GM18508 (cell line): ENCODE measurements around the gene KRTAP10-7.
"Not testable (repeated sequence)": the region's sequence is repeated elsewhere in the genome, so short reads cannot be mapped to it uniquely, and the experiment has no call there.

Experiments
- ATAC-seq: cut with Tn5 transposase; IDR thresholded peaks from one replicate; pipeline ENCODE4 v1.9.1; 2021; ENCODE audit warnings: moderate number of reproducible peaks; ENCODE audit not compliant: insufficient read depth, unreplicated experiment

Gene KRTAP10-7, protein sequence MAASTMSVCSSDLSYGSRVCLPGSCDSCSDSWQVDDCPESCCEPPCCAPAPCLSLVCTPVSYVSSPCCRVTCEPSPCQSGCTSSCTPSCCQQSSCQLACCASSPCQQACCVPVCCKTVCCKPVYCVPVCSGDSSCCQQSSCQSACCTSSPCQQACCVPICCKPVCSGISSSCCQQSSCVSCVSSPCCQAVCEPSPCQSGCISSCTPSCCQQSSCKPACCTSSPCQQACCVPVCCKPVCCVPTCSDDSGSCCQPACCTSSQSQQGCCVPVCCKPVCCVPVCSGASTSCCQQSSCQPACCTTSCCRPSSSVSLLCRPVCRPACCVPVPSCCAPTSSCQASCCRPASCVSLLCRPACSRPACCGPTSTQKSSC

DNA sequence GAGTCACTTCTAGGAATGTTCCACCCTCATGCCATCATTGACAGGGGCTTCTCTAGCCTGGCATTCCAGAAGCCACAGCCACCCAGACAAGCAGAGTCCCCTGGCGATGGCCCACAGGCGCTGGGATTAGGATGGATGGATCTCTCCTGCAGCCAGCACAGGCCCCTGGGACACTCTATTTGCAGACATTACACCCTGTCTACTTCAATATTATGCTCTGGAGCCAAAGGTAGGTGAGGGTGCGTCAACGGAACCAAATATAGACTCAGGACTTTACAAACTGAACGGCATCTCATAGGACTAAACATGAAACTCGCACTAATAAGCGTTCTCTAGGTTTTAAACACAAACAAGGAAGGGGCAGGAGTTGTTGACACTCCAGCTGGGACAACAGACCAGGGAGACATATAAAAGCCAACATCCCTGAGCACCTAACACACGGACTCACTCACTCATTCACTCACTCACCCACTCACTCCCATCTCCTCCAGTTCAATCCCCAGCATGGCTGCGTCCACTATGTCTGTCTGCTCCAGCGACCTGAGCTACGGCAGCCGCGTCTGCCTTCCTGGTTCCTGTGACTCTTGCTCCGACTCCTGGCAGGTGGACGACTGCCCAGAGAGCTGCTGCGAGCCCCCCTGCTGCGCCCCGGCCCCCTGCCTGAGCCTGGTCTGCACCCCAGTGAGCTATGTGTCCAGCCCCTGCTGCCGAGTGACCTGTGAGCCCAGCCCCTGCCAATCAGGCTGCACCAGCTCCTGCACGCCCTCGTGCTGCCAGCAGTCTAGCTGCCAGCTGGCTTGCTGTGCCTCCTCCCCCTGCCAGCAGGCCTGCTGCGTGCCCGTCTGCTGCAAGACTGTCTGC, at the start of gene KRTAP10-7:
Gene KRTAP10-7 (plus strand): TSS at position 480 of the 861 bp plus-strand sequence. CDS start 25 bp downstream, at position 505.
- not testable (repeated sequence) for ATAC-seq

DNA sequence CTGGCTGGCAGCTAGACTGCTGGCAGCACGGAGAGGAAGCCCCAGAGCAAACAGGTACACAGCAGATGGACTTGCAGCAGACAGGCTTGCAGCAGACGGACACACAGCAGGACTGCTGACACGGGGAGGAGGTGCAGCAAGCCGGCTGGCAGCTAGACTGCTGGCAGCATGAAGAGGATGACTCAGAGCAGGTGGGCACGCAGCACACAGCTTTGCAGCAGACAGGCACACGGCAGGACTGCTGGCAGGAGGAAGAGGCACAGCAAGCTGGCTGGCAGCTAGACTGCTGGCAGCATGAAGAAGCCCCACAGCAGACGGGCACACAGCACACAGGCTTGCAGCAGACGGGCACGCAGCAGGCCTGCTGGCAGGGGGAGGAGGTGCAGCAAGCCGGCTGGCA, 49.6 kb upstream of the KRTAP10-7 start:
- ATAC-seq, result no peak

DNA sequence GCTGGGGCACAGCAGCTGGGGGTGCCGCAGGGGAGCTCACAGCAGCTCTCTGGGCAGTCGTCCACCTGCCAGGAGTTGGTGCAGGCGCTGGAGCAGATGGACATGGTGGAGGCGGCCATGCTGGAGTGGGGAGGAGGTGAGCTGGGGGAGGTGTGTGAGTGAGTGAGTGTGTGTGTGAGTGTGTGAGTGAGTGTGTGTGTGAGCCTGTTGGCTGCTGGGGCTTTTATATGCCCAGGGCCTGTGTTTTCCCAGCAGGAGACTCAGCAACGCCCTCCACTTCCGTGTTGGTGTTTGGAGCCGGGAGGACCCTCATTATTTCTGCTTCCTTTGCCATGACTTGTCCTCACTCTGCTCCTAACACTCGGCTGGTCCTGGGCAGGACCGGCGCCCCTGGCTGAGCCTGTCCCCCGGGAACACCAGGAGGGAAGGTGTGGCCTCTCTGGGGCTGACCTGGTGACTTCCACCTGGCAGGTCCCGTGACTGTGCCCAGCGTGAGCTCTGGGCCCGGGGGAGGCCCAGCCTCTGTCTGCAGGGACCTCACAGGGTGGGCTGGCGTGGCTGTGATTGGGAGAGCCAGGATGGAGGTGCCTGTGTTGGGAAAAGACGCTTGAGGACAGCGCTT, 48.9 kb upstream of the KRTAP10-7 start, which contains the start of gene KRTAP10-2:
Gene KRTAP10-2 (minus strand): TSS at position 166 of the 622 bp plus-strand sequence. CDS start 47 bp downstream, at position 119.
- ATAC-seq, result no peak

DNA sequence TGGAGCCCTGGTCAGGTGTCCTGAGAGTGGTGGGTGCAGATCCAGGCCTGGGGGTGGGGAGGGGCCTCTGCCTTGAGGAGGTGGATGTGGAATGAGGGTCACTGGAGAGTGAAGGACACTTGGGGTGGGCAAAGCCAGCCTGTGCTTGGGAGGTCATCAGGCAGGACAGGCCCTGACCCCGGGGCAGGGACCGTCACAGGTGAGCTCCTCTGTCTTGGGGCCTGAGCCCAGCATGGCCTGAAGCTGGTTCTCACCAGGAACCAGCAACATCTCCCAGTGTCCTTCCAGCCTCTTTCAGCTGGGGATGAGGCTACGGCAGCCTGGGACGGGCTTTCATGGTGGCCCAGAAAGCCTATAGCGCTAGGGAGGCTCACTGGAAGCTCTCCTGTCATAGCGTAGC, 48.3 kb upstream of the KRTAP10-7 start:
- ATAC-seq, result no peak

DNA sequence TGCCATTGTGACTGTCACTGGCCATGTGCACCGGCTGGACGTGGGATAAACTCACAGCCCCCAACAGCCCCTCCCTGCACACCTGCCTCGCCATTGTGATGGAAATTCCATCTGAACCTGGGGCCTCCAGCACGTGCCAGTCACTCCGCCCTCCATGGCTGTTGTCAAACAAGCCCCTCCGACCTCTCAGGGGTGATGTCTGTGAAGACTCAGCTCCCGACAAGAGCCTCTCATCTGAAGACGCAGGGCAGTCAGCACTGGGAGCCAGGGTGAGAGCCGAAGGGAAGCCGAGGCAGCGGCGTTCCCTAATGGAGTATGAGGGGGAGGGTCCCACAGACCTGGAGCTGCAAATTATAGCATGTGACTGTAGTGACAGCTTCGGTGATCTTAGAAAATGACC, 47.7 kb upstream of the KRTAP10-7 start:
- ATAC-seq, result no peak

DNA sequence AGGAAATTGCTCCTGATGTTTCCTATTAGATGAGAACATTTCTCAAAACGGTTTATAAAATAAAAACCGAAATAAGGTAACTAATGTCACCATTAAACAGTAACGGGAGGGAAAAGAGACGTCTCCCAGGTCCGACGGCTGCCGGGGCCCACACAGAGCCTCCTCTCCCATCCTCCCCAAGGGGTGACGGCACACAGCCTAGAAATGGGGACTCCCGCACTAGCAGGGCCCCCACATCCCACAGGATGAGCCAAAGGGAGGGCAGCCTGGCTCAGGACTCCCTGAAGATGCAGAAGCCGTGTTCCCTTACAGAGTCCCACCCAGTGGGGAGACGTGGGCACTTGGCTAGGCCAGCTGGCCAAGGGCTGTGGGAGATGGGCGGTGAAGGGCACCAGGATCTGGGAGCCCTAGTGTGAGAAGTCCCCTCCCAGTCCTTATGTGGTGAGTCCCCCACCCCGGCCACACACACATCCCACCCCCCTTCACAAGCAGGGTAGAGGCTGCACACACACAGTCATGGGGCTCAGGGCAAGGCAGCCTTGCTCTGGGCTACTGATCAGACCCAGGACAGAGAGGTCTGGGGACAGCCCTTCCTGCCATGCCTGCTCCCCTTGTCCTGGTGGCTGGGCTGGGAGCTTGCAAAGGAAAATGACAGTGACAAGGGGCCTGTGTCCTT, 45.1 kb upstream of the KRTAP10-7 start:
- no peak for ATAC-seq

DNA sequence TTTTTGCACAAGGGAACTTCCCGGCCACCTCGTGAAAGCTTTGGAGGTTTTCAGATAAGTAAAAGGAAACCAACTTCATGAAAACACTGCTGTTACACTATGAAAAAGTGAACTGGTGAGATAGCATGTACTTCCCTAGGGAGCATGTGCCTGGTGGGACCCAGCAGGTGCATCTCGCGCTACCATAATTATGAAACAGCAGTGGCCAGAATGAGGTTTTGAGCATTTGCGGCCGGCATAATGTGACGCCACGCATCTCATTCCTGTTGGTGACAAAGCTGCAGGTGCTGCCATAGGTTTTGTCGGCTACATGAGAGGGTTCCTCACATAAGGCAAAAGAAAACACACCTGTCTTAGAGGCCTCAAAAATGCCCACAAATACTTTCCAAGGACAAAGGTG, 43.5 kb upstream of the KRTAP10-7 start:
- no peak for ATAC-seq

DNA sequence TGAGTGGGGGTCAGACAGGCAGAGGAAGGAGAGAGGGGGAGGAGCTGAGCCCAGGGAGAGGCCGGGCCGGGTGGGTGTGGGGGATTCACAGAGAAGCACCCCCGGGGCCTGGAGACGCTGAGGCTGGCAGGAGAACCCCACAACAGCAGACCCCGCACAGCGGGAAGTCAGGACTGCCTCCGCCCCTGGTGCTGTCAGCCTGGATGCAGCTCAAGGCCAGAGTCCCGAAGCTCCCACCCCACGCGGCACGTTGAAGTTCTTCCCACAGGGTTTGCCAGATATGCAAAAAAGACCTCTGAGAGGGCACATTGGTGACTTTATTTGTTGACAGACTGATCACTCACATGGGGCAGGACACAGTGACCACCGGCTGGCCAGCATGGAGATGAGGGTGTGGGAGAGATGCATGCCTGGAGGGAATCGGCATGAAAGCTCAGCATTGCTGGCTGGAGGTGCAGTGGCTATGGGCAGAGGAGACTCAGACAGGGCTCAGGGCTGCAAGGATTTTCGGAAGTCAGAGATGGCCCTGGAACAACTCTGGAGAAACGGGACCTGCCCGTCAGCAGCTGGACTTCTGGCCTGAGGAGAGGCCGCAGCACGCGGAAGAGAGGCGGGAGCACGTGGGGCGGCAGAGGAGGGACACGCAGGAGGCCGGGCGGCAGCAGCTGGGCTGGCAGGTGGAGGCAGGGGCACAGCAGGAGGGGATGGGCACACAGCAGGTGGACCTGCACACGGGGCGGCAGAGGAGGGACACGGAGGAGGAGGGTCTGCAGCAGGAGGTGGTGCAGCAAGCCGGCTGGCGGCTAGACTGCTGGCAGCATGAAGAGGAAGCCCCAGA, 42.7 kb upstream of the KRTAP10-7 start:
- no peak for ATAC-seq

DNA sequence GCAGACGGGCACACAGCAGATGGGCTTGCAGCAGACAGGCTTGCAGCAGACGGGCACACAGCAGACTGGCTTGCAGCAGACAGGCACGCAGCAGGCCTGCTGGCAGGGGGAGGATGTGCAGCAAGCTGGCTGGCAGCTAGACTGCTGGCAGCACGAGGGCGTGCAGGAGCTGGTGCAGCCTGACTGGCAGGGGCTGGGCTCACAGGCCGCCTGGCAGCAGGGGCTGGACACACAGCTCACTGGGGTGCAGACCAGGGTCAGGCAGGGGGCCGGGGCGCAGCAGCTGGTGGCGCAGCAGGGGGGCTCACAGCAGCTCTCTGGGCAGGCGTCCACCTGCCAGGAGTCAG, 42.1 kb upstream of the KRTAP10-7 start:
- not testable (repeated sequence) for ATAC-seq

DNA sequence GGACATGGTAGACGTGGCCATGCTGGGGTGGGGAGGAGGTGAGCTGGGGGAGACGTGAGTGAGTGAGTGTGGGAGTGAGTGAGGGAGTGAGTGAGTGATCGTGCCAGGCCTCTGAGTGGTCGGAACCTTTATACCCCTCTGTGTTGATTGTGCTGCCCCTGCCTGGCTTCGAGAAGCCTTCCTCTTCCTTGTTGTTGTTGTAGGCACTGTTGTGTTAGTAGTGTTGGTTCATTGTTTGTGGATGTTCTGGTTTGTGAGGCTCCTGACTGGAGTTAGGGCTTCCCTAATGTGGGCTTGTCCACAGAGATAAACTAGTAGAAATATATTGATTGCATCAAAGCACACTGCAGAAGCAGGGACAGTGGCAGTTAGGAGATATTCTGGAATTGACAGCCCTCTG, 41.7 kb upstream of the KRTAP10-7 start, which contains the start of gene KRTAP10-3:
Gene KRTAP10-3 (minus strand): TSS at position 101 of the 400 bp plus-strand sequence. CDS start 80 bp downstream, at position 21.
- no peak for ATAC-seq

DNA sequence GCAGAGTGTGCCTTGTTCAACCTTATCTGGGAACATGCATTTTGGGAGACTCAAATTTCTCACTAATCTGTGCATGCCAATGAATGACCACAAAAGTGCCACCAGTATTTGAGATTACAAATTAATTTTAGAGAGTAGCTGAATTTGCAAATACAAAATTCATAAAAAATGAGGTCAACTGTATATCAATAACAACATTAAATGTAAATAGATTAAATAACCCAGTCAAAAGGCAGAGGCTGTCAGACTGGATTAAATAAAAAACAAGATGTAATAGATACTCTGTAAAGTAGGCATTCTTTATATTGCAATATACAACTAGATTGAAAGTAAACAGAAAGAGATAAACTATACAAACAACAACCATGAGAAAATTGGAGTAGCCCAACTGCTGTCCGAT, 36.3 kb upstream of the KRTAP10-7 start:
- ATAC-seq, result no peak

DNA sequence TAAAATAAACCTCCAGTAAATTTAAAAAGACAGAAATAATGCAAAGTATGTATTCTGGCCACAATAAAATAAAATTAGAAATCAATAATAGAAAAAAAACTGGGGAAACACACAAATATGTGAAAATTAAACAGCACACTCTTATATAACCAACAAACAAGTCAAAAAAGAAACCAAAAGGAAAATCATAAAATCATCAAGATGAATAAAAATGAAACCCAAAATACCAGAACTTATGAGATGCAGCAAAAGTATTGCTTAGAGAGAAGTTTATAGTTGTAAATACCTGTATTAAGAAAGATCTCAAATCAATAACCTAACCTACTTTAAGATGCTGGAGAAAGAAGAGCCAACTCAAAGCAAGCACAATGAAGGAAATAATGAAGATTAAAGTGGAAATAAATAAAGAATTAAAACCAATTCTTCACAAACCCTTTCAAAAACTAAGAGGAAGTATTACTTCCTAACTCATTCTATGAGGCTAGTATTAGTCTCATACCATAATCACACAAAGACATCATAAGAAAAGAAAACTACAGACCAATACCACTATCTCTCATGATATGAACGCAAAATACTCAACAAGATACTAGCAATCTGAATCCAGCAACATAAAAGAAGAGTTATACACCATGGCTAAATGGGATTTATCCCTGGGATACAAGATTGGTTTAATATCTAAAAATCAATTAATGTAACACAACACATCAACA, 35.4 kb upstream of the KRTAP10-7 start:
- ATAC-seq, result no peak

DNA sequence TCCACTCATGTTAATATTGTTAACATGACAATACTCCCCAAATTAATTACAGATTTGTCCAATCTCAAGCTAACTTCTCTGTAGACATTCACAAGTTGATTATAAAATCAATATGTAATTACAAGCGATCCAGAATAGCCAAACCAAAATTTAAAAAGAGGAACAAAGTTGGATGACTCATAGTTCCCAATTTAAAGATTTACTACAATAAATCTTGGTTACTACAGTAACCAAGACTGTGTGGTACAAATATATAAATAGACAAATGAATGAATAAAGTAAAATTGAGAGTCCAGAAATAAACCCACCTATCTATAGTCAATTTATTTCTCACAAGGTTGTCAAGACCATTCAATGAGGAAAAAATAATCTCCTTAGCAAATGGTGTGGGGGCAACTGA, 34.0 kb upstream of the KRTAP10-7 start:
- no peak for ATAC-seq

DNA sequence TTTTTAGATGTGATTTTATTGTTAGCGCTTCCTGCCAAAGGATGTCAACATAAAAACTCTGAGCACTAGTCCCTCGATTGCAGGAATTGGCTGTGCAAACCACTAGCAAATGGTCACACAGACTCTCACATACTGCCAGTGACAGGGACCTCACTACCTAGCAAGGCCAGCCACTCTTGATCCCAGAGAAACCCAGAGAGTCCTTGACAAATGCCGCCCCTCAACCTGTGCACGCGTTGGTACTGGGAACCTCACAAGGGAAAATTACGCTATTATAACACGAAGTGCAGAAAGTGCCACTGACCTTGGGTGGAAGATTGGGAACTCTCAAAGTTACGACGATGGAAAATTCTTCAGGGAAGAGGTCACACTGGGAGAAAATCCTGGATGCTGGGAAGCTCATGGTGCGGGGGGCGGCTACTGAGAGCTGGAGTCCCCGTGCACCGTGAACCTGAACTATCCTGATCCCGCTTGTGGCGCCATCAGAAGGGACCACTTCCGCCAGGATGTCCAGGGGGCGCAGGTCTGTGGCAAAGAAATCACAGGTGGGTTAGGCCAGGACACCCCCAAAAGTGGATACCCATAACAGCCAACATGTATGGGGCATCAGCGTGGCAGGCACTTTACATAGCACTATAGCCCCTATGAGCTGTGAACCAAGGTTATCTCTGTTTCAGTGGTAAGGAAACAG, 32.8 kb upstream of the KRTAP10-7 start:
- ATAC-seq, result no peak

DNA sequence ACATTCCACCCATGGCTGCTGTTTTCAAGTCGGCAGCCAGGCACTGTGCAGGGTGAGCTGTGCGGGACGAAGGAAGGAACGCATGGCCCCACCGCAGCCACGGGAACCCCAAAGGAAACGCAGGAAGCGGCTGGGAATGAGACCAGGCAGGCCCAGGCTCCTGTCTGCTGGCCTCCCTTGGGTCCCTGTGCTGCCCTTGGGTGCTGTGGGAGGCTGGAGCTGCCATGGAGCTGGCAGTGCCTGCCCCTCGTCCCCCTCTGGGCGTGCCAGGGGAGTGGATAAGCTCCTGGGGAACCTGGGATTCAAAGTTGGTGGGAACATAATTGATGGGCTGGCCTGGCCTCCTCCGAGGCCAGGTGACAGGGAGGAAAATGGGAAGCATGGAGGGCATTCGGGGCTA, 32.1 kb upstream of the KRTAP10-7 start:
- ATAC-seq, result no peak

DNA sequence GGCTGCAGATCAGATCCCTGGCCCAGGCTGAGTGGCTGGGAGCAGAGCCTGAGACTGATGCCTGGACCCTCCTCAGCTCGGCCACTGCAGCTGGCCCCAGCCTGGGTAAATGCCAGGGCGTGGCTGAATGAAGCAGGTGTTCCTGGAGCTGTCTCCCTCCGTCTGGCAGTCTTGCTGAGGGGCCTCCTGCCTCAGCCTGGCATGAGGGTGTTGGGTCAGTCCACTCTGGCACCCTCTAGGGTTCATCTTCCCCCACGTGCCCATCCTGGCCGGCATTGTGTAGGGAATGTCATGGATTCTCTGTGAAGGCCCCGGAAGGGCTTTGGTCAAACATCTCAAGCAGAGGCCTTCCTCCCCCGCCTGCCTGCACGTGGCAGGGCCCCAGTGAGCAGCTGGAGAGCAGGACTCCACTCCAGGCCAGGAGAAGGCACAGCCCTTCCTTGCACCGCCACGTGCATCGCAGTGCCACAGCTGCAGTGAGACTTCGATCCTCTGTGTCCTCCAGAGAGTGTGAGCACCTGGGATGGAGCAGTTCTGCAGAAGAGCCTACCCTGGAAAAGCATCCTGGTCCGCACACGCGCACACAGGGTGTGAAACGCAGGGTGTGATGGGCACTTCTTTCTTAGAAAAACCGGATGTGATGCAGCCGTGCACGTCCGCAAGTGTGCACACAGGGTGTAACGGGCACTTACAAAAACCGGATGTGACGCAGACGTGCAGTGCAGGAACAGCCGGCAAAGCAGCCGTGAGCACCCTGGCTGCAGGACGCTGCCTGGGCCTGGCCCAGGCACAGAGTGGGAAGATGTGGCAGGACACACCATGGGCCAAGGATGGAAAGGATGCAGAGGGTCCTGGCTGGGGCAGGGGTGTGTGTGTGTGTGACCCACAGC, 31.5 kb upstream of the KRTAP10-7 start:
- ATAC-seq, result no peak

DNA sequence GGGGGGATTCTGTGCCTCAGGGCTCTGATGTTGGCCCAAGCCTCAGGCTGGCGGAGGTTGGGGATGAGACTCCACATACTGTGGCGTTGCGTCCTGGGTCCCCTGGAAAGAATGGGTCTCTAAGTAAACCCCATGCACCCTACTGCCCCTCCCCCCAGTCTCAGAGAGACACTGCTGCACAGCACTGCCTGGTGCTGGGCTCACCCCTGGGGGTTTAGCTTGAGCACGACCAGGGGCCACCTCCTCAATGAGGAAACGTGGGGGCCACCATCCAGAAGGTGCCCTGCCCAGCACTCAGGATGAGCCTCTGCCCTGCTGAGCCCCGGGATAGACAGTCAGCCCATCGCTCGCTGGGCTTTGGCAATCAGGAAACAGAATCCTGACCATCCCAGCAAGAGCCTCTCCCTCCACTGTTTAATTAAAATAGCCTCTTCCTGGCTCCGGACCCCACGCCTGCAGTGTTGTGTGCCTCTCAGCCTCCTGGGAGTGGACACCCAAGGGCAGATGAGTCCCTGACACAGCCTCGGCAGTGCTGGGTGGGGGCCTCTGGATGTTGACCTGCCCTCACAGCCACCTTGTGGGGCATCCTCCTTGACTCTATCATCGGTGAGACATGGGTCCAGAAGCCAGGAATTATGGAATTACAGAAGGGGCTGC, 30.4 kb upstream of the KRTAP10-7 start:
- ATAC-seq, result no peak
